NCI-H82 treated with DMSO at 0.1 percent for 48 hours (cell line): Measurements from ENCODE around the gene P2RY12.

Source experiments
- DNase-seq: peaks from one replicate; lab custom pipeline; 2025; ENCODE audit not compliant: unreplicated experiment; lab: John Stamatoyannopoulos, UW

The P2RY12 gene

DNA sequence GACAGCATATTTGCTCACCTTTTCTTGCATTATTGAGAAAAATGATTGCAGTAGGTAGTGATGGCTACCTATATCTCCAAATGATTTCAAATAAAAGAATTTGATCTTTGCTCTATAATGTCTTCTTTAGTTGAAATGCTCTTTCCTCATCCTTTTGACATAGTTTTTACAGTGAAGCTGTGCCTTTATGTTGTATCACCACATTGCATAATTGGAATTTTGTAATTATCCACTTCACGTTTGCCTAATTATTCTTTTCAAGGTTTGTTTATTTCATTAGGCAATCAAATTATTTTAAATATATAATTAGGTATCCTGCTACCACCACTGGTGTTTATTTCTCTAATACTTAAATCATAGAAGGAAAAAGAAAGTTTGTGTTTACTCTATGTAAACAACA is 33.9 kb downstream of the P2RY12 start:
- DNase-seq = no peak

DNA sequence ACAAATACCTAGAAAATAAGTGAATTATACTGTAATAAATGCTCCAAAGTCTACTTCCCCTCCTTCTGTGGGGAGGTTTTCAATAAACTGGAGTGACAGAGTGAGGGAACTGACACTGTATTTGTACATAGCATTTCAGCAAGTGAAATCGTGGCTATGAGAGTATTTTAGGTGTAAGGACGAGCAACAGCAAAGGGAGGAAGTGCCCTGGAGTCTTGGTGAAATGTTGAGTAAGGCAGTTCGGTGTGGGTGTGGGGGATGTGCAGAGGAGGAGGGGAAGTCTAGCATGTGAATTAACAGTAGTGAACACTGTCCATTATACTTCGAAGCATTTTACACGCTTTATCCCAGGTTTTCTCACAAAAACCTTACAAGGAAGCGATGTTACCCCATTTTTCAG is 37.1 kb downstream of the P2RY12 start:
- no peak for DNase-seq

DNA sequence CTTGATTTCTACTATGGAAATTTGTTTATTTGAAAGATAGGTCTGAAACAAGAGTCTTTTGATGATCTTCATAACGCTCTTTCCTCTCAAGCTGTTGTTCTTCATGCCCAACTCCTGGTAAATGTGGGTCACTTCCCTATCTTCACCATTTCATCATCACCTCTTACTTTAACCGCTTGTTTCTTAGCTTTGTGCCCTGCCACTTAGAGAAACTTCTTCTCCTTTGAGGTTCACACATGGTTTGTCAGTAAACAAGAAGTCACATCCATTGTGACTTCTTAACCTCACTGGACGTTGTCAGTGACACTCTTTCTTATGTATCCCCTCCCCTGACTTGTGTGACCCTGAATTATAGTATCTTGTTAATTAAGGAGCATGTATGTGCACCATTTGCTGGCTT is 38.3 kb downstream of the P2RY12 start:
- no peak for DNase-seq

DNA sequence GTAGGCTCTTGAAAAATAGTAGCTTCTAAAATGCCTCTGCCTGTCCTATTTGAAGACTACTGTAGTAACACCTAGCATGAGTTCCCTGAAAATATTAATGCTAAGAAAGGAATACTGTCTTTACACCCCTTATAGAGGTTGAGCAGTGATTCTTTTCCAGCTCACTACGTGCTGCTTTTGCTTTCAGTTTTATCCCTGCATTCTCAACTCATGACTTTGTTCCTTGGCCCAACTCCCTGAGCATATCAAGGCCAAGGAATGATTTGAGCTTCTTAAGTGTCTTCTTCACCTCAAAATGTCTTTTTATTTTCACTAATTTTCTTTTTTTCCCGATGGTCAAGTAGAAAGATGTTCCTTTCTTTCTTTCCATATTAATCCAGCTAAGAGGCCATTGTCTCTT is 38.7 kb downstream of the P2RY12 start:
- no peak for DNase-seq

DNA sequence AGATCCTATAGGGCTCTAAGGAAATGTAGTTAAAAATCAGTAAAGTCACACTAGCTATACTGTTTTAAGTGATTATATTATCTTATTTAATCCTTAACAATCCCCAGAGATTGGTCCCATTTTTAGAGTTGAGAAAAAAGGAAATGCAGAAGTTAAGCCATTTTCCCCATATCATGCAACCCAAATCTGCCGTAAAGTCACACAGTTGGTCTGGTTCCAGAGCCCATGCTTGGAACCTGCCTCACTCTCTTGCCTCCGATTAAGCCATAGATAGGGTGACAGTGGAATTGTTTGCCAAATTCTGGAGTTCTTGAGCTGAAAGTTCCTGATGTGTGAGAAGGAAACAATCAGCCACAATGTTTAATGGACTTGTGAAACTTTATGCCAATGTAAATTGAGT is 52.9 kb downstream of the P2RY12 start:
- no peak for DNase-seq

DNA sequence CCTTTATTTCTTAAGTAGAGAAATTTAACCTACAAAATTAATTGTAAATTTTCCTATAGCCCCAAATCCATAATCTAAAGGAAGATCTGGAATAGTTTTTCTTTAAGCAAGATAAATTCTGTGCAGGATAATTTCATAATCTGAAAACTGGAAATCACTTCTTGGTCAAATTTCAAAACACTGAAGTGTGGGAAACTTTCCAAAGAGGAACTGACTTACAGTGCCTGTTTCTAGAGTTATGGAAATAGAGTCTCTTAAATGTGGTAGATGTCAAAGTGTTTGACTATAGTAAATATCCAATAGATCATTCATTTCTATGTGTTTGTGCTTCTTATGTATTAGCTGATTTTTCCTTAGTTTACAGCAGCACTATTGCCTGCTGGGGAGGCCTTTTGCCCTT is 53.7 kb downstream of the P2RY12 start:
- DNase-seq = no peak

DNA sequence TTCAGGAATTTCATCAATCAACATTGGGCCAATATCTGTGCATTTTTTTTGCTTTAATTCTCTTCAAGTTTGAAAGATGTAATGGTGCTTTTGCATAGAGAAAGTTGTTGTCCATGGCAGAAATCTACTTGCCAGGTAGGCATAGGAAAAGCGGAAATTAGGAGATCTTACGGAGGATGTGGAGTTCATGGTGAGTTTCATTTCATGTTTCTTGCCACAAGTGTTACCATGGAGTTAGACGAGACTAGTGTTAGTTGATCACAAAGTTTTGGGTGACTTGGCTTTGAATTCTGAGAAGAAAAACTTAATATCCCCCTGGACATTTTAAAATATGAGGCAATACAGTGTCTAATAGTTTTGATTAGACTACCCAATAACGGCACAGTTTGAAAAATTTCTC is 54.2 kb downstream of the P2RY12 start:
- DNase-seq = no peak

DNA sequence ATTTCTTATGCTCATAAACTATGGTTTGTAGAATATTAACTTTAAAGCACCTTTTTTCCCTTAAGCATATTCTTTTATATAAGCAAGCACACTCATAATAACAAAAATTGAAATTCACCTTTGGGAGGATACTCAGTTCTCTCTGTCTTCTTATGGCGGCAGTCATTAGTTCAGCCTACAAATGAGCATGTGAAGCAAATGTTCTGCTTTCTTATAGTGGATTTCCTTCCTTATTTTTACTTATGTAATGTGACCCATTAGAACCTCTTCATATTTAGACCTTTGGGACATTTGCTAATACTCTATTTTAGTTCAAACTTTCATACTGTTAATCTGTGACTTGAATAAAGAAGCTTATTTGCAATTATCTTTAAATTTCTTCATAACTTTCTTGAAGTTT is 55.2 kb downstream of the P2RY12 start, which contains the start of gene P2RY13:
Gene P2RY13 (minus strand): TSS at position 187 of the 400 bp plus-strand sequence. CDS start 21 bp downstream, at position 166.
- DNase-seq = no peak

DNA sequence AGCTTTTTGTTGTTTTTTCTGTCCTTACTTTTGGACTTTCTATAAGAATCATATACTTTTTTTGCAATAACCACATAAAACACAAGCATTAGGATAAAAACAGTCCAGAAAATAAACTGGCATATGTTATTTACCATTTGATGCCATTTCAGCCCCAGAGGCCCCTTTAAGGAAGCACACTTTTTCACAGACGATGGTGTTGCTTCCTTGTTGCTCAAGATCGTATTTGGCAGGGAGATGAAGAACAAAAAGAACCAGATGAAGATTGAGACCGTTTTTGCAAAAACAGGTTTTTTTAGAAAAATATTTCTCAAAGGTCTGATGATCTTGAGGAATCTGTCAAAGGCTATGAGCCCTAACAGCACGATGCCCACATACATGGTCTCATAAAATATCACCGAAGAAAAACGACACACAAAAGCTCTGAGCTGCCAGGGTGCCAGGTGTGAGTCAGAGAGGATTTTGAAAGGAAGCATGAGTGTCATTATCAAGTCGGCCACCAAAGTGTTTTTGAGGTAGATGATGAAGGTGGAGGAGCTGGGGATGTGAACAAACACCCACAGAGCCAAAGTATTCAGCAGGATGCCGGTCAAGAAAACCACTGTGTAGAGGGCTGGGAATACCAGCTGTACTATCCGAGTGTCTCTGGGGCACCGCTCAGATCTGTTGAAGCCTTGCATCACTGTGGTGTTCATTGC is 56.1 kb downstream of the P2RY12 start:
- DNase-seq = no peak

DNA sequence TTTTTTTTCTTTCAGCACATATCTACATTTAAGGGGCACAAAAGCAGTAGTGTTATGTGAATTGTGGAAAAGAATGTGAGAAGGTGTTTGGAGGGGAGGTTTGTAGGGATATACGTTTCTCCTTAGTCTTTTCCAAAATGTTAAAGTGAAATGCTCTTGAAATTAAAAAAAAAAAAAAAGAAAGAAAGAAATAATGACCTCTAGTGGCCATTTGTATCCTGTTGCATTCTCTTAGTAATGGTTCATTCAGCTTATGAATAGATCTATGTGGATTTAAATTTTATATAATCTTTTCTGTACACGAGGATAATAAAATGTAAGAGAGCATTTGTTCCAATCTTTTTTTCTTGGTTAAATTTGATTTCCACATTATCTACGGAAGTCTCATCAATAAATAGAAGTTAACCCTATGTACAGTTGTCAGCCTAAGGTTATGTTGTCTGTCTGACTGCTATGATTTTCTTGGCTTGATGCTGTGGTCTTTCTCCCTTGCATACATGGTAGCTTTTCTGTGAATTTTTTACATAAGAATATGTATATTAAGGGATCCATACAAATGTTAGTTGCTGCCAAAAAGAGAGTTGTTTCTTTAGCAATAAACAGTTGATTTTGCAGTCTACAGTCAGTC is 56.9 kb downstream of the P2RY12 start:
- DNase-seq = no peak

DNA sequence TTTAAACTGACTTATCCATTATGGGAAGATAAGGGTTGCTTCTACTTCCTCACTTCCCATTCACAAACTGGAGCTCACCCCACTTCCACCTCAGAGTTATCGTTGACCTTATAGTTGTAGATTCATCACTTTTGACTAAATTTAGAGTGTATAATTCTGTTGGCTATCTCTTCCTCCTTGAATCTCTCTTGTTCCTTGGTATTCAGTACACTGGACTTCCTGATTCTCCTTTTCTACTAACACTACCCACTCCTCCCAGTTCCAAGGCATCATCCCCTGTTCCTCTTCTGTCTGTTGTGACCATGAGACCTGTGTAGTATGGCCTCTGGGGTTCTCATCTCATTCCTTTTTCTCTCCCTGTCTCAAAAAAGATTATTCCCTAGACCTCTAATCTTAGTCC is 62.0 kb downstream of the P2RY12 start:
- no peak for DNase-seq

DNA sequence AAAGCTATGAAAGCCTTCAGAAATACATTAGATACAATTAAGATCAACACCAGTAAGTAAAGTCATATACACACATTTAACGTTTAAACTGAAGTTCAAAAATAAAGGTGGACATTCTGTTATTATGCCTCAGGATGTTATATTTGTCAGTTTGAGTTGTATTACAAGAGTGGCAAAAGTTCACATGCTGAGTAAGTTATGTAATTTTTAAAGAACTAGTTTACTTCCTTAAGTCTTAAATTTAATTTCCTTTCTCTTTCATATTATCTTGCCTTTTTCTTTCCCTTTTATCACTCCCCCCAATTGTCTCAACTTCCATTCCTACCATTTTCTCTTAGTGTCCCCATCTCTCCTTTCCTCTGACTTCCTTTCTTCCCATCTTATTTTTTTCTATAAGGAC is 63.0 kb downstream of the P2RY12 start:
- no peak for DNase-seq

DNA sequence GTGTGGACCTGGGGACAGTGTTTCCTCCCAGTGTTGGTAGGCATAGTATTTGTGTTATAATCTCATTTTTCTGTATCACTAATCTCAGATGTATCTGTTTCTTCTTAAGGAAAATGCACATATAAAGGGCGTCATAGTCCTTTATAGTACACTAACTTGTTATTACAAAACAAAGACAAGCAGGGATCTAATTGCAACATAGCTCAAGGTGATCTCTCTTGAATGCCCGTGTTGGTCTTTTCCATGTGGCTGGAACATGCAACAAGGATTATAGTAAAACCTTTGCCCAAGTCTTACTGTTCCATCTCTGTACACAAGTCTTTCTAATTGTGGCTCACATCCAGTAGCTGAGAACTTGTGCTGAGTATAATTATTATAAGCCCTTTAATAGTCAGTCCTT is 64.4 kb downstream of the P2RY12 start:
- no peak for DNase-seq

DNA sequence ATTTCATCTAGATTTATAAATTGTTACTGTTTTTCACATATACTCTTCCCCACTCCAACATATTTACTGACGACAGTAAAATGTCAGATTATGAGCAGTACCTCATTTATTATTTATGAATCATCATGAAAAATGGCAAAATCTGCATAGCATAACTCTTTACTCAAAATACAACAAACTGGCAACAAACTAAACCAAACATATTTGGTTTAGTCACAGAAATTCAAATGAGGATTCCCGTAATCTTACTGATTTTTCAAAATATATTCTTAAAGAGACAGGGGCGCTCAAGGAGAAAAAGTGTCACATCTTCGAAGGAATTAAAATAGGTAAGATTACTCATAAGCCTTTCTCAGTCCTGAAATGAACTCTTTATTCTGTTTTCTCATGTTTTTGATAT is 64.9 kb downstream of the P2RY12 start:
- DNase-seq = no peak

DNA sequence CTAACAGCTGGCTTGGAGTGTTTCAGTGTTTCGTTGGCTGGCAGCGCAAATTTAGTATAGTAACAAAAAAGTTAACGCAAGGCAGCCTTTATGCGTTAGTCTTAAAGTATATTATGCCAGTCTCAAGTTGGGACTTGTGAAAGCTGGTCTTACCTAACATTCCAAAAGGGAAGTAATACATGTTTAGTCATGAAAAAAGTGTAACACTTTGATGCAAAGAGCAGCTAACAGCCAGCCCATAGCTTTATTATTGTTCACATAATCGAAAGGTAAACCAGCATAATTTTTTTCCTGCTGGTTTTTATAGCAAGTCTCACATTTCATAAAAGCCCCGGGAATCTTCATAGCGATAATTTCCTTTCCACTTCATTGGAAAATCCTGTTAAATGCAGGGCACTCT is 65.6 kb downstream of the P2RY12 start:
- no peak for DNase-seq

DNA sequence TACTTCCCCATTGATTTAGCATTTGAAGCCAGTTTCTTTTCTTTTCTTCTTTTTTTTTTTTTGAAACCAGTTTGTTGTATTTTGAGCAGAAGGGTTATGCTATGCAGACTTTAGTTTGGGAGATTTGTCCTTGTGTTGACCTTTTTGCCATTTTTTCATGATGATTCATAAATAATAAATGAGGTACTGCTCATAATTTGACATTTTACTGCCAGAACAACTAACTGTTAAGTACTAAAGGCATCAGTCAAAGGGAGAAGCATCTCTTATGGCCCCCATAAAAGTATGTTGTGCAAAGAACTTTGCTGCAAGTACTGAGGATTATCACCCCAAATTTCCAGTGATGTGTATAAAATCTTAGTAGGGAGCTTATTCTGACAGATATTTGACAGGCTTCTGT is 66.2 kb downstream of the P2RY12 start:
- DNase-seq = no peak

DNA sequence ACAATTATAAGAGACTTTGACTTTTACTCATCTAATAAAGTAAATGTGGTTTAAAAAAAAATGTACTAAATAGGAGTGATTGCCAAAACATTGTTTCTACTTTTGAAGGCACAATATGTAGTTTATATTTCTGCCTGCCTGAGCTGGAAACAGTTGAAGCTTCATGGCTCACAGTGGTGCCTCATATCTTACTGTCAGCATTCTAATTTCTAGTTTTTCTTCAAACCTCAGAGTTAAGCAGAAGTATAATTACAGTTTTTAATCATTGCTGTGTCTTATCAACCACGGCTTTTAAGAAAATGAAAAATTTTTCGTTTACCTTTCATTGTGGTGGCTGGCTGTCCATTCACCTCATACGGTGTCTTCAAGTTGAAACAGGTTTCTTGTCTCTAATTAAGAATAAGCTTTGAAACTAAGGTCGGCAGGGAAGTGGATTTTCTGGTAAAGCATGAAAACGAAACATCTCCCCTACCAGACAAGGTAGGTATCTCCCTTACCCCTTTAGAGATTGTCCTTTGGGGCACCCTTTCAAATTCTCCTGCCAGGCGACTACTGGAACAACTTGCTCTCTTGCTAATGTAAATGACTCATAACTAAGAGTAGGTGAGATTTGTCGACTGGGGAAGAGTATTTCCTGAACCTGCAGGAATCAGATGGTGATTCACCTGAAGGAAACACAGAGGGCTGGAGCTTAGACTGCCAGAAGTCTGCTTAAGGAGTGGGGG is 68.1 kb downstream of the P2RY12 start, which contains the start of gene GPR87:
Gene GPR87 (minus strand): TSS at position 554 of the 725 bp plus-strand sequence. CDS start 16,720 bp downstream, outside the sequence.
- DNase-seq = no peak

DNA sequence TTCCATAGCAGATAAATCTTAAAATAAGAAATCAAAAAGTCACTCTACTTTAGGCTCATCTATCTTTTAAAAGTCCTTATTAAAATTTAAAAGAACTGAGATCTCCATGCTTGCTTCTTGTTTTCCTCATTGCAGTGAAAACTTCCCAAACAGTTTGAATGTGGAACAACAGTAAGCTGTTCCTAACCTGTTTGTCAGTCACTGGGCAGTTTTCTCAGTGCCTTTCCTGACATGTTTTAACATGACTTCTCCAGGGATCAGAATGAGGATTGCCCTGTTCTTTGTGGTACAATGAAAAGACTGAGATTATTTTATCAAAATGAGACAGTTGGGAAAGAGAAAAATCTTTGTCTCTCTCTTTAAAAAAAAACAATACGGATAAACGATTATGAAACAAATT is 68.7 kb downstream of the P2RY12 start:
- DNase-seq = no peak

DNA sequence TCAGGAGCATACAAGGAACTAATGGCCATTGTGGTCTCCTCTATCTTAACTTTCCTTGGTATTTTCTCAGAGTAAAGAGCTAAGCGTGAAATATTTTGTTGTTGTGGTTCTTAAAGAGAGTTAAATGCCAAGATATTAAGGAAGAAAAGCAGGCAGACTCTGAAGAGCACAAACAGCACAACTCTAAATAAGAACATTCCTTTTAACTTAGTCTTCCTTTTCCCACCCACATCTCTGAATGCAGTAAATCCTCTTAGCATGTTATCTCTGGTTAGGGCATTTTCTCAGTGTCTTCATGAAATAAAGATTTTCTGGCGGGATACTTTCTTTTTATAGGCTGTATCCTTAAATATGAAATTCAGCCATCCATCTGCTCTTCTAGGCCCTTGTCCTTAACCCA is 69.4 kb downstream of the P2RY12 start:
- no peak for DNase-seq

DNA sequence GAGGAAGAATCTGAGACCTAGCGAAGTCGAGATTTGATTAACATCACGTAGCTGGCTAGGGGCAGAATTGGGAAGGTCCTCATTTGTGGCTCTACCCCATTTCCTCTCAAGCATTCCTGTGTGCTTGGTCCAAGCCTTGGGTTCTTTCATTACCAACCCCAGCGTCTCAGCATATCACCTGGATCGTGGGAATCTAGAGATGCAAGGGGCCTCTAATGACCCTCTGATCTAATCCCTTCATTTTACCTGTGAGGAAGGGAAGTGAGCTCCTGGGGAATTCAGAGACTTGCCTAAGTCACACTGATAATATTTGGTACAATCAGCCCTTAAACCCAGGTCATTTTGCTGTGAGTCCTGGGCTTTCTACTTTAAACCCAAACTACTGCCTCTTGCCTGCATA is 70.0 kb downstream of the P2RY12 start:
- DNase-seq = no peak

DNA sequence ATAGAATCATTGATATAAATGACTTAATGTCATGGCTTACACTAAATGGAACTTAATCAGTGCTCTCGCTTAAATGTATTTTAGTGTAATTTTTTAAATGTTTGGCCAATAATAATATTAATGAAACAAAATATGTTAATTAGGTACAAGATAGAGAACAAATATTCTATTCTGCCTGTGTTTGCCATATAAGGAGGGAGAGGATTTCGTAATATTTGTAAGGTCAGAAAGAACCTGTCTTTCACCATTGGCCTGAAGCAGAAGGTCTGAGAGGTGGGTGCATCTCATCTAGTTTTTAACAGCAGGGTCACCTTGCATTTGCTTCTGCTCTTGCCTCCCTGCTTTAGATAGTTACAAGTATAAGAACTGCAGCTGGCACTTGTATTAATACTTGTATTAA is 70.4 kb downstream of the P2RY12 start:
- no peak for DNase-seq

DNA sequence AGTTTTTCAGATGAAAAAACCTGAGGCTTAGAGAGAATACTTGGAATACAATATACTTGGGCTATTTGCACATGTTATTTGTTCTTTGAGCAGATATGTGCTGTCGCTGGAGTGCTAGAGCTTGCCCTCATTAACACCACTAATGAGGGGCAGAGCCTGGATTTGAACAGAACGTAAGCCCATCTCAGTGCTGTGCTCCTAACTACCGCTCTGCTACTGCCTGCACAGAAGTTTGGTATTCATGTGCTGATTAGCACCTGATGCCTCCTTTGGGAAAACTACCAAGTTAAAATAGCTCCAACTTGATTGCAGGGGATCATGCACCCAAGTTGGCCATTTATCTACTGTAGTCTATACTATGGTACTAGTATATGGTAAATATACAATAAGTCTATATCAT is 71.6 kb downstream of the P2RY12 start:
- DNase-seq = no peak
